AG10803 (cell line): Measurements from ENCODE around the gene ELOA.
A peak's percentile ranks its signal among the peaks of the same experiment; 100 is the strongest.

Source experiments
- DNase-seq: peaks from one replicate; pipeline ENCODE4 v3.0.0; 2010; ENCODE audit warnings: low read depth
- H3K4me3 ChIP-seq: 2 replicates; pipeline ENCODE4 v1.5.1; 2011; ENCODE audit warnings: mild to moderate bottlenecking, low read length, control low read depth
- CTCF ChIP-seq: conservative IDR thresholded peaks from 2 replicates; pipeline ENCODE4 v1.5.1; 2011; ENCODE audit warnings: mild to moderate bottlenecking, low read length, control low read depth, inconsistent platforms

ELOA gene

DNA sequence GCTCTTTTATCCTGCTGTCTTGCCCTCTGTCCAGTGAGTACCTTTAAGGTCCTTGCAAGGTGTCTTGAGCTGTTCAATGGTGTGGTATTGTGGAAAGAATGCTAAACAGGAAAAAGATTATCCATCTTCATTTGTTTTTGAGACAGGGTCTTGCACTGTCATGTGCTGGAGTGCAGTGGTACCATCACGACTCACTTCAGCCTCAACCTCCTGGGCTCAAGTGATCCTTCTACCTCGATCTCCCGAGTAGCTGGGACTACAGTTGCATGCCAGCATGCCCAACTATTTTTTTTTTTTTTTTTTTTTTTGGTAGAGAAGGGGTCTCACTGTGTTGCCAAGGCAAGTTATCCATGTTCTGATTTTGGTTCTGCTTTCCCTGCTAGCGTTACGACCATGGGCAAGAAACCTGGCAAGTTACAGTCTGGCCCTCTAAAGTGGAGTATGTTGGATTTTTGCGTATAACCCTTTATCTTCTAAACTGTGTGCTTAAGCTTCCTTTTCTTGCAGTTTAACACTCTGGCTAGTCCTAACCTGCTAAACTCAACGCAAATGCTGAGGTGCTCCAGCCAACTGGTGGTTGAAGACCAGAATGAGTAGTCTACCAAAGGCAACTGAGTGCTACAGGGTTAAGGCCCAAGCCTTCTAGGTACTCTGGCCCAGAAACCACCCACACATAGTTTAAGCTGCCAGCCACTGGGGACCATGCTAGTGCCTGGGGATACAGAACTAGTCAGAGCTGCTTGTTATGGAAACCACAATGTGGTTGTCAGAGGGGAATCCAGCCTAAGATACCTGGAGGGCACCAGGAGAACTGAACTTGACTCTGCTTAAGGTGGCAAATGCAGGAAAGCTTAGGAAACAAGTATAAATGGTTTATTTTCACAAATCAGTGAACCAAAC lies 43.7 kb upstream of the ELOA start:
- TF ChIP-seq CTCF: no peak
- H3K4me3 ChIP-seq: no peak overlapping the region
- DNase-seq: no peak

DNA sequence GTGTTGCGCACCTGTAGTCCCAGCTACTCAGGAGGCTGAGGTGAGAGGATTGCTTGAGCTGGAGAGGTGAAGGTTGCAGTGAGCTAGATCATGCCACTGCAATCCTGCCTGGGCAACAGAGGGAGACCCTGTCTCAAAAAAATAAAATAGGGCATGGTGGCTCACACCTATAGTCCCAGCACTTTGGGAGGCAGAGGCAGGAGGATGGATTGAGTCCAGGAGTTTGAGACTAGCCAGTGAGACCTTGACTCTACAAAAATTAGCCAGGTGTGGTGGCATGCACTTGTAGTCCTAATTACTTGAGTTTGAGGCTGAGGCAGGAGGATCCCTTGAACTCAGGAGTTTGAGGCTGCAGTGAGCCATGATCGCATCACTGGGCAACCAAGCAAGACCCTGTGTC lies 42.0 kb upstream of the ELOA start:
- no peak for TF ChIP-seq CTCF
- H3K4me3 ChIP-seq: no peak overlapping the region
- no peak for DNase-seq

DNA sequence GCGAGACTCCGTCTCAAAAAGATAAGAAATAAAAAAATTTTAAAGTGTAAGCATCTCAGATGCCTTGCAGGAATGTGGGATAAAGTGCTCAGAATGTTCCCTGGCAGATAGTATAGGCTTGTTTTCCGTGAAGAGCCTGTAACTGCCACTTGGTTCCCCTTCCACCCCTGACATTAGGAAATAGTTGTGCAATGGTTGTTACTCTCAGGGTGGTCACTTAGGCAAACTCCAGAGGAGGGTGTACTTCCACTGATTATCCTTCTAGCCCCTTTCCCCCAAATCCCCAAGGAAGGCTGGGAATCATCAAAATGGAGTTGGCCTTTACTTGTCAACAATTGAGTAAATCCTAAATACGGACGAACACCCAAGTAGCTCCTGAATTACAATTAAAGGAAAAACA lies 41.3 kb upstream of the ELOA start:
- DNase-seq: no peak
- no peak for TF ChIP-seq CTCF
- H3K4me3 ChIP-seq: no peak overlapping the region

DNA sequence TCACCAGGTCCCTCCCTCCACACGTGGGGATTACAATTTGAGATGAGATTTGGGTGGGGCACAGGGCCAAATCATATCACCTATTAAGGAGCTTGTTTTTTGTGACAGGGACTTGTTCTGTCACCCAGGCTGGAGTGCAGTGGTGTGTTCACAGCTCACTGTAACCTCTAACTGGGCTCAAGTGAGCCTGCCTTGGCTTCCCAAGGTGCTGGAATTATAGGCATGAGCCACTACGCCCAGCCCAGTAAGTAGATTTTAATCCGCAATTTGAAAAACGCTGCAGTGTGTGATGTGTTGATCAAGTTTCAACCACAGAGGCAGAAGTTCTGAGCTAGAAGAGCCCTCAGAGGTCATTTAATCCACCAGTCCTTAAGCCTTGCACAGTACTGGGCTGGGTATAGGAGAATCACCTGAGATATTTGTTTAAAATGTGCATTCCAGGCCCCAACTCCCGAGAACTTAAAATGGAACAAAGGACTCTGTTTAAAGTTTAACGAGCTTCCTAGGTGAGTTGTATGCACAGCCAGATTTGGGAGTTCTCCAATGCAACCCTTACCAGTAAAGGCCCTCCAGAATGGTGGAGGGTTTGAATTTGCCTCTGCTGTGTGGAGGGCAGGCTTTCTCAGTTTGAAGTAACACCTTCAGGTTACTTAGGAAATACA lies 38.3 kb upstream of the ELOA start:
- H3K4me3 ChIP-seq: no peak overlapping the region
- DNase-seq: no peak
- TF ChIP-seq CTCF: no peak

DNA sequence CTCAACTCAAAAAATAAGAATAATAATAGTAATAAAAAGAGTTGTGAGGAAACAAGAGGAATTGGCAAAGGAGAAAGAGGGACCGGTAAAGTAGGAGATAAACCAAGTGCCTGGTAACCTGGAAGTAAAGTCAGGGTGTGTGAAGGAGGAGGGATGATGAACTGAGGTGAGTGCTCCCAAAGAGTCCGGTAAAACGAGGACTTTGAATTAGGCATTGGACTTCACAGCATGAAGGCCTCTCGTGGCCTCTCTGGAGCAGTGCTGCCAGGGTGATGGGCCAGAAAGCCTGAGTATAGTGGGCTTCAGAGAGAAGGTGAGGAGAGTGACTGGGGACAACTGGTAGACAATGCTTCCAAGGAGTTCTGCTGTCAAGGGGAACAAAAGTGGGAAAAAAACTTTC lies 34.0 kb upstream of the ELOA start:
- no peak for DNase-seq
- H3K4me3 ChIP-seq: no peak overlapping the region
- TF ChIP-seq CTCF: no peak

DNA sequence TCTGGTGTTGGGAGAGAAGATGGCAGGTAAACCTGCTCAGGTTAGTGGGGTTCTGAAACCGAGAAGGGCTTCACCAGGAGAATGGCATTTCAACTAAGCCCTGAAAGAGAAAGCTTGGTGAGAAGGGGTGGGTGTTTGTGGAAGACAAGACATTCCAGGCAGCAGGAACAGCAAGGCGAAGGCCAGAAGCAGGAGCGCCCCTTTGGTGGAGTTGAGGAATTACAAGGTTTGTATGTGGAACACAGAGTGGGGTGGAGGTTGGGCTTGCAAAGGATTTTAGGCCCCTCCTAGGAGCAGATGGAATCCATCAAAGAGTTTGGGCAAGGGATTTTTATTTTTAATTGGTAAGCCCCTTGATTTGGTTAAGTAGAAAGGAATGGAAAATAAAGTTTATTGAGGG lies 24.8 kb upstream of the ELOA start:
- peak; percentile 51 for TF ChIP-seq CTCF
- no peak overlapping the region for H3K4me3 ChIP-seq
- peak; percentile 36 for DNase-seq
